GM21367 (cell line): Measurements from ENCODE around the gene DDX1.

ENCODE experiments used
- ATAC-seq: cut with Tn5 transposase; IDR thresholded peaks from one replicate; pipeline ENCODE4 v1.9.1; 2021; ENCODE audit not compliant: unreplicated experiment

Gene DDX1

GRCh38 chr2:15660491-15661294, 69.0 kb downstream of the DDX1 start:
- ATAC-seq, result no peak

DNA sequence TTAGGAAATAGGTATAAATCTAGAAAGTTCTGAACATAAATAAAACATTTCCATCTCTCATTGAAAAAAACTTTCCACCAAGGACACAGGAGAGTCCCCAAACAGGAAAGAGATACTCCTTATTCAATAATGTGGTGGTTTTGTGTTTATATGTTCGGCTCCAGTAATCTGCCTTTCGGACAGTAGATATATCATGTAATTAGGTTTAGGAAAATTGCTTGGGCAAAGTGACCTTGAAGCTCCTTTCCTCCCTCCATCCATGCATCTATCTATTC, 69.6 kb downstream of the DDX1 start:
- ATAC-seq, result no peak

DNA sequence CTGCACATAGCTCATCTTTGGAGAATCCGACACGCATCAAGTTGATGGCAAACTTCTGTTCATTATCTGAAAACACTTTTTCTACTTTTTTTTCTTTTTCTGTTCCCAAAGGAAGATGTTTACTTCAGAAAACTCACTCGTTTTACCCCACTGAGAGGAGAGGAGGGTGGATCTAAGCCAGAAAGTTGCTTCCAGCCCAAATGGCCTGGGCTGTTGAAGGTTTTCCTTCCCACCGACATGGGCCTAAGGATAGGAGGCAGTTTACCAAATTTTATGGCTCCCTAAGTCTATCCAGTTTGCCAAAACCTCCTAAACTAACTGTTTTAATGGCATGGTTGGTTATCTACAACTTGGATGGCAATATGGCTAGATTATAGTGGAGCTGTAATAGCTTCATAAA, 70.4 kb downstream of the DDX1 start:
- no peak for ATAC-seq

GRCh38 chr2:15662579-15662978, 70.9 kb downstream of the DDX1 start:
- ATAC-seq, result no peak

- ATAC-seq, result no peak
These were observed 72.1 kb downstream of the DDX1 start for GRCh38 chr2:15663802-15664201.

GRCh38 chr2:15664273-15665066, 72.8 kb downstream of the DDX1 start:
- ATAC-seq, result no peak

DNA sequence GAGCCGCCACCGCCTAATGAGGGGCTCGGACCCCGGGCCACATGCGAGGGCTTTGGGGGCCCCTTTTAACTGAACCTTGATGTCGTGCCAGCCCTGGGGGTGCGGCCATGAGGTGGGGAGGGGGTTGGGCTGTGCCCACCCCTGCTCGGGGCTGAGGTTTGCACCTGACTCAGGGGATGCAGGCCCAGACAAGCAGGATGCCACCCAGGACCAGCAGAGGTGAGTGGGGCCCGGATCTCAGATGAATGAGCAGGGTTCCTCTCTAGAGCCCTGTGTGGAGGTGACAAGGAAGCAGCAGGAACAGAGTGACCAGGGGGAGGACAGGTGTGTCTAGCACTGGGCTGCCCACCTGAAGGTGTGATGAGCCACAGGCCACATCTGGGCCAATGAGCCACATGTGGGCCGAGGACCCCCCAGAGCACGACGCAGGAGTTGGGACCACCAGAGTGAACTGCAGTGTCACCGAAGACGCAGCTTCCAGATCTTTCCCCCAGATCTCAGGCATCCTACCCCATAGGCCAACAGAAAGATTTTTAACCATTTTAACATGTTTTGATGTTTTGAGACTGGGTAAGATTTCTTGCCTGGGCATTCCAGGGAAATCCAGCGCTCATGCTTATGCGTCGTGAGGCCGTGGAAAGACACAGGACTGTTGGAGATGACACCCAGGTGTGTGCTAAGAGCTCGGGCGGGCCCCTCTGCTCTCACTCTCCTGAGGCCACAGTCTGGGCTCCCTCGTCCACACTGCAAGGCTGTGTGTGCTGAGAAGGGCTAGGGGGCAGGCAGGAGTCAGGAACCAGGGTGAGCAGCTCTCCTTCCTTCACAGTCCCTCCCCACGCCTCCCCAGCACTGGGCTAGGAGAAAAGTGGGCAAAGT, 73.6 kb downstream of the DDX1 start:
- ATAC-seq, result no peak

DNA sequence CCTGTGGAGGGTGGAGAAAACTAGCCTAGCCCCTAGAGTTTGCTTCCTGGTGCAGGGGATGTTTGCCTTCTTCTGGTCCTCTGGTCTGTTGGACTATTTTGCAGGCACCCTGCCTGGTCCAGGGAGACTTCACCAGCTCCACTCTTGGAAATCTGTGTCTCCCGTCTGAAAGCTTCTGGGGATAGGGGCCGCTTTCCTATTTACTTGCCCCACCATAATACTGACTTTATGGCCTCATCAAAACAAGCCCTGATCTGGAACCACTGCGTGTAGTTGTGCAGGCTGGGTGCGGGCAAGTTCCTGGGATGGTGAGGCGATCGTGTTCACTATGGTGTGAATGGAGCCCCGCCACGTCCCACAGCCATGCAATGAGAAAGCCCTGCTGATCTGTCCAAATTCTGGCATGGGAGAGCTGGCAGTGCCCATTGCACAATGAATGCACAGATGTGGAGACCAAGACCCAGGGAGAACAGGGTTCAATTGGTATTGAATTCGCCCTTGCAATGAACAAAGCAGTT, 74.3 kb downstream of the DDX1 start:
- ATAC-seq, result no peak

DNA sequence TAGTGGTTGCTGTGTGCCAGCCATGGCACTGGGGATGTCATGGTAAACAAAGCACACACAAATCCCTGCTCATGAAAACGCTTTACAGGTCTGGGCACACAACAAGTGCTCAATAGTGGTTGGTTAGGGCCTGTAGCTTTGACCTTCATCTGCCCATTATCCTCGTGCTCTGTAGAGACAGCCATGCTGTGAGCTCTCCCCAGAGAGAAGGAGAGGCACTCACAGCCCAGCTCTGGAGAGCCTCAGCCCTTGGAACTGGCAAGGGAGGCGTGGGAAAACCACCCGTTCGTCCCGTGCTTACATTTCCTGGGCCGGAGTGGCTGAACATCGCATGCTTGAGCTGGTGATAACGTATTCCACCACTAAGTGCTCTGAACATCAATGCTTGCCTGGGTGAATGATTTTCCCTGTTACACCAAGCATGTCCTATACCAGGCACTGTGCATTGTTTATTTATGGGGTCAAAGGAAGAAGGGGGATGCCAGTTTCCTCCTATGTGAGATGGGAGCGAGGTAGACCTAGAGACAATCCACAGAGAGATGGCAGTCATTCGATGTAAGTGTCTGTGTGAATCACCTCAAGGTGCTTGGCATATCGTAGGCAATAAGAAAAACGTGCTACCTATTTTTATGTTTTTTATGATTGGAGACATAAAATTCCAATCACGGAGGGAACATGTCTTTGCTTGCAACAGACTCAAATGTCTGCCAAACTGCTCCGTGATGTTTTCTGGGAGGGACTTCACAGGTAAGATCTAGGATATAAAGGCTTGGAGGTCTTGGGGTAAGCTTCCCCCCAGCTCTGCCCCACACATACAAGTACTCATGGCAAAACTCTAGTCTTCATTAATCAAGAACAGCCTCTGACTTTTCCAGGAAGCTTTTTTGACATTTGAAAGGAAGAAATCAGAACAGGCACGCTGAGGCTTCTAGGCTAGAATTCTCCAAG, 75.5 kb downstream of the DDX1 start:
- ATAC-seq, result no peak

GRCh38 chr2:15667809-15668556, 76.3 kb downstream of the DDX1 start:
- ATAC-seq, result no peak

GRCh38 chr2:15668611-15669305, 77.1 kb downstream of the DDX1 start:
- ATAC-seq, result no peak

DNA sequence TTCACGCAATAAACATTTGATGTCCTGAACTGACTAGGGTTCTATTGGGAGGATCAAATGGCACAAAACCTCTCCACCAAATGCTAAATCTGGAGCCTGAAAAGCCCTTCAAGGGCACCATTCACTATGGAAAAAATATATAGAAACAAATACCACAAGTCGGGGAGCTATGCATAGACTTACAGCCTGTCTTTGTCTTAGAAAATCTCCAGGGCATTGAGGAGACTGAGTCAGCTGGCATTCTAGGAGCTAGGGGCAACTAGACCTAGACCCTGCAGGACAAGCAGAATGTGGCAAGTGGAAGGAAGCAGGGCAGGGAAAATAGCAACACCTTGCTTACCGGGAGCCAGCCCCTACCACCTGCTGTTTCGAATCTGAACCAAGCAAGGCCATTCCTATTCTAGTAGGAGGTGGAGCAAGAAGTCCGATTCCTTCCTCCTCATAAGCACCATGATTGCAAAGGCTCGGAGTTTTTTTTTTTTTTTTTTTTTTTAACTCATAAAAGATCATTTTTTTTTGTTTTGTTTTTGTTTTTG, 77.8 kb downstream of the DDX1 start:
- ATAC-seq, result no peak

GRCh38 chr2:15670469-15670868, 78.8 kb downstream of the DDX1 start:
- no peak for ATAC-seq

DNA sequence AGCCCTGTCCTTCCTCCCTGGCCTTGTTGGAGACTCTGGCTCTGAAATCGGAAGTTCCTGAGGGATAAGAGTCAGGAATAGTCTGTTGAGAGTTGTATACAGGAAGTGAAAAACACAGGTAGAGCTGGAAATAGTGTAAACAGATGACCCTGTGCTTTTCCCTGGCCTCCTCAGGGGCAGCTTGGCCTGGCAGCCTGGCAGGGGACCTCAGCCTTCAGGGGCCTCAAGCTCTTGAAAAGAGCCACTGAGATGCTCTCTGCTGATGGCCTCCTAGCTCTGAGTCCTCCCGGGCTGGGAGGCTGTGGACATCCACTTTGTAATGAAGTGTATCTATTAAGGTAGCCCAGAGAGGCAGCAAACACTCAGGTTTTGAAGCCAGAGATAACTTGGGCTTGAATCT, 79.3 kb downstream of the DDX1 start:
- ATAC-seq, result no peak

DNA sequence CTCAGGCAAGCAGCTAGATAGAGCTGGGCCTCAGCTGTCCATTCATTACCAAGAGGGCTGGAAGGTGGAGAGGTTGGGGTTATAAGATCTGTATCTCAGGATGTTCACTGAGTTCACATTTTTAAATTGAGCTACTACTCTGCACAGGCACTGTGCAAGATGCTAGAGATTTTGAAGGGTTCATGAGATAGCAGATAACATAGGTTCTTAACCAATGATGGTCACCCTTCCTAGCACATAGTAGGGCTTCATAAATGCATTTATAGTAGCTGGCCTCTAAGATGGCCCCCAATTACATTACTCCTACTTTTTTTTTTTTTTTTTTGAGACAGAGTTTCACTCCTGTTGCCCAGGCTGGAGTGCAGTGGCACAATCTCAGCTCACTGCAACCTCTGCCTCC, 79.7 kb downstream of the DDX1 start:
- ATAC-seq, result no peak

- no peak for ATAC-seq
These were observed 80.5 kb downstream of the DDX1 start for GRCh38 chr2:15671842-15672815.
